HepG2 (cell line): ENCODE measurements around the gene P3H3. TPM values are rescaled to one million over a fixed set of nuclear protein-coding genes. Genes with fewer than 3 reads are reported as not detected.

Experiments
- ATAC-seq: fragments of 200-7000 bp; cut with Tn5 transposase; 3 replicates; pipeline ENCODE4 v1.9.1; 2020; ENCODE audit warnings: mild to moderate bottlenecking, moderate library complexity
- BruUV-seq: library from RNA; stranded (reverse); fragments of 400-500 nt; replicated peaks from 2 replicates; lab custom pipeline; 2021; lab: Mats Ljungman, UMichigan
- CTCF ChIA-PET: fragments of 300-600 bp; formaldehyde crosslinking; extraction: SDS; loops from one replicate; lab custom pipeline; 2021; ENCODE audit warnings: low total read pairs, inconsistent platforms, low intra/inter-chr PET ratio; lab: Yijun Ruan, JAX
- POLR2A ChIA-PET: fragments of 350-600 bp; sonication (Branson Sonifier 250); formaldehyde crosslinking; loops from one replicate; lab custom pipeline; 2020; ENCODE audit warnings: antibody characterized with exemption, inconsistent platforms; lab: Yijun Ruan, JAX
- DNase-seq: peaks from one replicate; pipeline ENCODE4 v3.0.0-alpha.2; 2015; ENCODE audit warnings: low spot score
- FAIRE-seq: peaks from 3 replicates; lab custom pipeline; 2011; peaks lifted over from hg19 to GRCh38; lab: Jason Lieb, UNC
- H2AFZ ChIP-seq: one replicate; pipeline ENCODE4 v1.6.1; 2011; ENCODE audit warnings: low read length, inconsistent platforms
- H3K27ac ChIP-seq: fragments of 300-600 bp; 3 replicates; pipeline ENCODE4 v1.8.0; 2011; ENCODE audit warnings: mixed run types, mild to moderate bottlenecking, mixed read lengths, low read length, inconsistent platforms; ENCODE audit not compliant: insufficient read depth; ENCODE audit errors: extremely low read length
- H3K27me3 ChIP-seq, 2 experiments: fragments of 200-600 bp in 1 of 2; 2 replicates in 1 of 2; 3 replicates in 1 of 2; pipeline versions ENCODE4 v1.6.0 to v1.8.0; 2011; ENCODE audit warnings: low read length in 2 of 2, mild to moderate bottlenecking in 2 of 2, moderate library complexity in 2 of 2, inconsistent platforms in 1 of 2; ENCODE audit not compliant: insufficient read depth in 2 of 2, control insufficient read depth in 1 of 2
- H3K36me3 ChIP-seq, 2 experiments: fragments of 200-600 bp in 1 of 2; replicated peaks in 1 of 2; 2 replicates in 1 of 2; 3 replicates in 1 of 2; pipeline versions ENCODE4 v1.5.1 to v1.8.0; 2011; ENCODE audit warnings: low read length in 2 of 2, inconsistent platforms in 1 of 2; ENCODE audit not compliant: insufficient read depth in 2 of 2, control insufficient read depth in 1 of 2
- H3K4me1 ChIP-seq: 2 replicates; pipeline ENCODE4 v1.5.1; 2012; ENCODE audit warnings: low read length, inconsistent platforms; ENCODE audit not compliant: insufficient read depth
- H3K4me2 ChIP-seq: 2 replicates; pipeline ENCODE4 v1.6.0; 2011; ENCODE audit warnings: low read depth, low read length, inconsistent platforms
- H3K4me3 ChIP-seq, 3 experiments: fragments of 200-600 bp in 1 of 3; sonication (generic), shearing (Covaris generic) in 1 of 3; replicated peaks in 1 of 3; 2 replicates each; pipeline ENCODE4 v1.5.1; 2011 to 2016; ENCODE audit warnings: low read length in 3 of 3, inconsistent platforms in 2 of 3, low read depth in 2 of 3, mild to moderate bottlenecking in 2 of 3, control low read depth in 1 of 3, mixed read lengths in 1 of 3; ENCODE audit not compliant: insufficient read depth in 1 of 3
- H3K79me2 ChIP-seq: one replicate; pipeline ENCODE4 v1.6.1; 2011; ENCODE audit warnings: low read length, inconsistent platforms; ENCODE audit not compliant: insufficient read depth
- H3K9ac ChIP-seq: 2 replicates; pipeline ENCODE4 v1.6.0; 2011; ENCODE audit warnings: mild to moderate bottlenecking, low read depth, low read length, inconsistent platforms; ENCODE audit not compliant: insufficient read depth
- H3K9me3 ChIP-seq: 2 replicates; pipeline ENCODE4 v1.5.1; 2012; ENCODE audit warnings: mild to moderate bottlenecking, low read length
- H4K20me1 ChIP-seq: 2 replicates; pipeline ENCODE4 v1.6.0; 2011; ENCODE audit warnings: inconsistent platforms, mild to moderate bottlenecking, low read length, moderate library complexity; ENCODE audit not compliant: insufficient read depth
- JUN ChIP-seq: sonication (generic); formaldehyde crosslinking; IDR thresholded peaks from 2 replicates; pipeline ENCODE4 v1.4.0; 2020; ENCODE audit warnings: mild to moderate bottlenecking, missing genetic modification reagents
- RAD51 ChIP-seq: fragments of 450-650 bp; IDR thresholded peaks from 2 replicates; pipeline ENCODE4 v1.6.1; 2016; ENCODE audit warnings: borderline replicate concordance
- RXRB ChIP-seq: IDR thresholded peaks from 2 replicates; pipeline ENCODE4 v1.6.1; 2016; ENCODE audit warnings: borderline replicate concordance, missing genetic modification reagents, missing compliant biosample characterization
- TAF15 ChIP-seq: fragments of 200-400 bp; formaldehyde crosslinking; IDR thresholded peaks from one replicate; pipeline ENCODE4 v1.6.1; 2018; ENCODE audit warnings: mild to moderate bottlenecking, low read depth, low read length; ENCODE audit not compliant: poor library complexity, severe bottlenecking
- TCF12 ChIP-seq, 2 experiments: fragments of 450-650 bp in 1 of 2; sonication (generic) in 1 of 2; formaldehyde crosslinking in 1 of 2; IDR thresholded peaks; 2 replicates each; pipeline versions ENCODE4 v1.6.1 to v1.8.0; 2017 to 2022; ENCODE audit warnings: antibody characterized with exemption in 1 of 2, mild to moderate bottlenecking in 1 of 2, missing genetic modification reagents in 1 of 2, moderate library complexity in 1 of 2
- TSC22D2 ChIP-seq: sonication (generic); formaldehyde crosslinking; IDR thresholded peaks from 2 replicates; pipeline ENCODE4 v1.5.1; 2020; ENCODE audit warnings: missing genetic modification reagents, mild to moderate bottlenecking, borderline replicate concordance
- ZNF205 ChIP-seq: IDR thresholded peaks from 2 replicates; pipeline ENCODE4 v1.6.1; 2018; ENCODE audit warnings: missing biosample characterization, missing genetic modification reagents
- WGBS: methylation state at CpG from one replicate; pipeline ENCODE4 v1.1.6; 2017; ENCODE audit warnings: low lambda C conversion rate; 5-methylcytosine and 5-hydroxymethylcytosine counted together
- in situ Hi-C: cut with HindIII; loops from 2 replicates; pipeline ENCODE4 v1.10.0; 2017; ENCODE audit warnings: low pct_unique_long_range_greater_than_20kb; ENCODE audit not compliant: extremely low pct_ligation_motif_present
- intact Hi-C: fragments of 100-400 bp; cut with micrococcal nuclease; formaldehyde crosslinking; loops from one replicate; pipeline ENCODE4 v1.10.0; 2022; ENCODE audit not compliant: unreplicated experiment
- polyA plus RNA-seq, 8 experiments: library from polyadenylated mRNA; depleted of rRNA in 3 of 8; stranded (reverse) in 7 of 8; unstranded in 1 of 8; fragments of >200 nt; fragmentation: Illumina TruSeq in 4 of 8; extraction: Trizol in 4 of 8; gene quantifications; 2 replicates each; pipeline versions ENCODE4 v1.2.1 to v1.2.3, GENCODE V29; 2011 to 2016; ENCODE audit warnings: low read depth in 4 of 8, missing spikeins in 1 of 8, mixed read lengths in 1 of 8; ENCODE audit not compliant: insufficient read depth in 1 of 8
- total RNA-seq, 5 experiments: library from RNA; depleted of rRNA; stranded (reverse); fragments of >200 nt; fragmentation: Illumina TruSeq; extraction: Trizol; gene quantifications; 2 replicates each; pipeline ENCODE4 v1.2.3, GENCODE V29; 2016; ENCODE audit warnings: low read depth in 1 of 5
- TF ChIP-seq, protein P1 (sequence below): sonication (generic); formaldehyde crosslinking; IDR thresholded peaks from 2 replicates; pipeline ENCODE4 v1.4.0; 2020; ENCODE audit warnings: missing genetic modification reagents, mild to moderate bottlenecking, borderline replicate concordance

P3H3 gene
- total and polyA plus RNA-seq, 2 of the 13 experiments (the other 11 are each of a cell fraction or from before 2014, with no cell fraction given) = 20.1 to 20.5 TPM

GRCh38 chr12:6809056-6809455, 19.2 kb upstream of the P3H3 start (continued):
- no peak for TF ChIP-seq ZNF205 (CRISPR knock-in tag)
- TF ChIP-seq TCF12 (IDR thresholded peaks at IDR 0.05) = no peak
- no peak for TF ChIP-seq TCF12 (CRISPR knock-in tag; IDR thresholded peaks at IDR 0.05)
- TF ChIP-seq TSC22D2 (CRISPR knock-in tag) = no peak
- TF ChIP-seq RAD51 = no peak
- no peak for TF ChIP-seq TAF15

GRCh38 chr12:6810758-6811157, 17.4 kb upstream of the P3H3 start:
- Histone ChIP-seq H3K27ac (no peak overlapping the region), H3K27me3 (peaks cover 0 to 5% of the 10 kb centered on the region in 2 experiments; a peak in 1 of 5 replicates), H3K36me3 (no peaks in the 10 kb centered on the region), H3K4me2 (no peak overlapping the region), H3K79me2 (no peaks in the 10 kb centered on the region), H2AFZ (no peak overlapping the region), H4K20me1 (no peaks in the 10 kb centered on the region), H3K4me3 (no peak overlapping the region), H3K9me3 (no peaks in the 10 kb centered on the region), H3K4me1 (peaks cover 8% of the 10 kb centered on the region; the same call in 1 of the 2 replicates), H3K9ac (no peak overlapping the region)
- 36% methylated on average over 1 of the region's 1 CpG for WGBS
- DNase-seq (no peak), ATAC-seq (peak; percentile 47; the same call in 2 of the 3 replicates), FAIRE-seq (no peak)
- POLR2A ChIA-PET = no interaction called here
- CTCF ChIA-PET = no interaction called here
- TF ChIP-seq, protein P1, sequence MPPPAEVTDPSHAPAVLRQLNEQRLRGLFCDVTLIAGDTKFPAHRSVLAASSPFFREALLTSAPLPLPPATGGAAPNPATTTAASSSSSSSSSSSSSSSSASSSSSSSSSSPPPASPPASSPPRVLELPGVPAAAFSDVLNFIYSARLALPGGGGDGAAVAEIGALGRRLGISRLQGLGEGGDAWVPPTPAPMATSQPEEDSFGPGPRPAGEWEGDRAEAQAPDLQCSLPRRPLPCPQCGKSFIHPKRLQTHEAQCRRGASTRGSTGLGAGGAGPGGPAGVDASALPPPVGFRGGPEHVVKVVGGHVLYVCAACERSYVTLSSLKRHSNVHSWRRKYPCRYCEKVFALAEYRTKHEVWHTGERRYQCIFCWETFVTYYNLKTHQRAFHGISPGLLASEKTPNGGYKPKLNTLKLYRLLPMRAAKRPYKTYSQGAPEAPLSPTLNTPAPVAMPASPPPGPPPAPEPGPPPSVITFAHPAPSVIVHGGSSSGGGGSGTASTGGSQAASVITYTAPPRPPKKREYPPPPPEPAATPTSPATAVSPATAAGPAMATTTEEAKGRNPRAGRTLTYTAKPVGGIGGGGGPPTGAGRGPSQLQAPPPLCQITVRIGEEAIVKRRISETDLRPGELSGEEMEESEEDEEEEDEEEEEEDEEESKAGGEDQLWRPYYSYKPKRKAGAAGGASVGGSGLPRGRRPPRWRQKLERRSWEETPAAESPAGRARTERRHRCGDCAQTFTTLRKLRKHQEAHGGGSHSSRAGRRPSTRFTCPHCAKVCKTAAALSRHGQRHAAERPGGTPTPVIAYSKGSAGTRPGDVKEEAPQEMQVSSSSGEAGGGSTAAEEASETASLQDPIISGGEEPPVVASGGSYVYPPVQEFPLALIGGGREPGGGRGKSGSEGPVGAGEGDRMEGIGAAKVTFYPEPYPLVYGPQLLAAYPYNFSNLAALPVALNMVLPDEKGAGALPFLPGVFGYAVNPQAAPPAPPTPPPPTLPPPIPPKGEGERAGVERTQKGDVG (CRISPR knock-in tag) = no peak
- TF ChIP-seq TCF12 (IDR thresholded peaks at IDR 0.05) (no peak), TCF12 (CRISPR knock-in tag; IDR thresholded peaks at IDR 0.05) (no peak), RXRB (CRISPR knock-in tag) (no peak), JUN (CRISPR knock-in tag) (no peak)
- intact Hi-C loops (no loop called here), in situ Hi-C loops (no loop called here)
- no TSS peak for BruUV-seq
